ENCODE data around the gene EIF4G1. TPM values are rescaled to one million over a fixed set of nuclear protein-coding genes. Genes with fewer than 3 reads are reported as not detected.
A peak's percentile ranks its signal among the peaks of the same experiment; 100 is the strongest.

Gene EIF4G1
- total RNA-seq, 1 experiment from 2014 or later = 532 TPM

- Histone ChIP-seq H3K27me3 (ENCODE audit: insufficient read depth, low read length) (no peaks in the 10 kb centered on the region), H3K23ac (ENCODE audit: insufficient read length, low read depth, low read length) (no peak overlapping the region), H3K4me1 (ENCODE audit: insufficient read depth, low read length) (no peaks in the 10 kb centered on the region), H2AFZ (ENCODE audit: low read length) (no peak overlapping the region), H2BK120ac (ENCODE audit: low read depth, low read length, poor library complexity, severe bottlenecking) (no peak overlapping the region), H3K9me3 (ENCODE audit: control insufficient read depth, low read depth, low read length) (no peaks in the 10 kb centered on the region), H2AK5ac (ENCODE audit: insufficient read length, low read length) (no peak overlapping the region), H3K9ac (ENCODE audit: extremely low read depth, insufficient read length, low read length) (no peak overlapping the region), H2BK5ac (ENCODE audit: insufficient read length, low read length) (no peak overlapping the region), H3T11ph (ENCODE audit: low read length) (no peak overlapping the region), H3K18ac (ENCODE audit: insufficient read length, low read depth, low read length) (no peak overlapping the region), H4K5ac (ENCODE audit: insufficient read length, low read depth, low read length) (no peak overlapping the region), H2BK15ac (ENCODE audit: low read depth, low read length) (no peak overlapping the region), H3K4me2 (ENCODE audit: insufficient read depth, insufficient read length, low read length) (no peak overlapping the region), H3K79me2 (ENCODE audit: insufficient read depth, low read length) (no peaks in the 10 kb centered on the region), H4K8ac (replicated peaks; ENCODE audit: insufficient read length, low read depth, low read length) (no peak overlapping the region), H3K27ac (ENCODE audit: insufficient read length, low read depth, low read length) (no peak overlapping the region), H2BK12ac (ENCODE audit: insufficient read length, low read depth, low read length) (no peak overlapping the region), H3K14ac (ENCODE audit: insufficient read depth, low read length) (no peak overlapping the region), H3K4ac (ENCODE audit: low read depth, low read length) (no peak overlapping the region), H3K79me1 (ENCODE audit: insufficient read depth, low read depth, low read length, poor library complexity, severe bottlenecking) (no peaks in the 10 kb centered on the region), H2BK20ac (ENCODE audit: low read depth, low read length, poor library complexity, severe bottlenecking) (no peak overlapping the region), H4K91ac (ENCODE audit: insufficient read length, low read depth, low read length) (no peak overlapping the region), H3K23me2 (ENCODE audit: insufficient read length, low read depth, low read length, poor library complexity, severe bottlenecking) (no peaks in the 10 kb centered on the region), H4K20me1 (ENCODE audit: control insufficient read depth, insufficient read depth, insufficient read length) (peaks cover 2% of the 10 kb centered on the region), H3K56ac (ENCODE audit: insufficient read length, low read depth, low read length) (no peak overlapping the region)
- no CpG with 5 or more reads among the region's 7 CpGs for WGBS (ENCODE audit: extremely low coverage, insufficient read length, low lambda C conversion rate)
- no peak for DNase-seq
- Mint-ChIP-seq H3K27ac (no peak overlapping the region; a peak in 1 of 7 replicates), H3K4me3 (no peak overlapping the region), H3K4me1 (no peaks in the 10 kb centered on the region; a peak in 1 of 4 replicates), H3K36me3 (ENCODE audit: insufficient read depth in 1 of 3, low read depth in 3 of 3) (peaks cover 52 to 64% (median 55%) of the 10 kb centered on the region in 3 experiments), H3K27me3 (ENCODE audit: low read depth) (no peaks in the 10 kb centered on the region), H3K9me3 (no peaks in the 10 kb centered on the region; a peak in 1 of 5 replicates)
- 0 out of 3 replicates have a peak, but pooled peaks have one; percentile 17 for TF ChIP-seq CTCF (conservative IDR thresholded peaks at IDR 0.05)
Measured at GRCh38 chr3:184308744-184309143, 5.7 kb upstream of the EIF4G1 start.
